ENCODE data around the gene ATAD3A.
"Not testable (repeated sequence)": the region's sequence is repeated elsewhere in the genome, so short reads cannot be mapped to it uniquely, and the experiment has no call there.

The ATAD3A gene

DNA sequence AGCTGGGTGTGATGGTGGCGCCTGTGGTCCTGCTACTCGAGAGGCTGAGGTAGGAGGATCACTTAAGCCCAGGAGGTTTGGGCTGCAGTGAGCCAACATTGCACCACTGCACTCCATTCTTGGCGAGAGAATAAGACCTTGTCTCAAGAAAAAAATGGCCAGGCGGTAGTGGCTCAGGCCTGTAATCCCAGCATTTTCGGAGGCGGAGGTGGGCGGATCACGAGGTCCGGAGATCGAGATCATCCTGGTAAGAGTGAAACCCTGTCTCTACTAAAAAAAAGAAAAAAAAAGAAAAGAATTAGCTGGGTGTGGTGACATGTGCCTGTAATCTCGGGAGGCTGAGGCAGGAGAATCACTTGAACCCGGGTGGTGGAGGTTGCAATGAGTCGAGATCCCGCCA, 29.1 kb upstream of the ATAD3A start:
- Histone ChIP-seq H3K4me3 (ENCODE audit: low read depth, low read length) (no peak overlapping the region), H3K36me3 (peaks cover 39% of the 10 kb centered on the region), H3K9me3 (ENCODE audit: severe bottlenecking) (no peaks in the 10 kb centered on the region), H3K27me3 (ENCODE audit: insufficient read depth, low read depth, severe bottlenecking) (no peaks in the 10 kb centered on the region), H3K27ac (no peak overlapping the region)
- TF ChIP-seq, protein P1, sequence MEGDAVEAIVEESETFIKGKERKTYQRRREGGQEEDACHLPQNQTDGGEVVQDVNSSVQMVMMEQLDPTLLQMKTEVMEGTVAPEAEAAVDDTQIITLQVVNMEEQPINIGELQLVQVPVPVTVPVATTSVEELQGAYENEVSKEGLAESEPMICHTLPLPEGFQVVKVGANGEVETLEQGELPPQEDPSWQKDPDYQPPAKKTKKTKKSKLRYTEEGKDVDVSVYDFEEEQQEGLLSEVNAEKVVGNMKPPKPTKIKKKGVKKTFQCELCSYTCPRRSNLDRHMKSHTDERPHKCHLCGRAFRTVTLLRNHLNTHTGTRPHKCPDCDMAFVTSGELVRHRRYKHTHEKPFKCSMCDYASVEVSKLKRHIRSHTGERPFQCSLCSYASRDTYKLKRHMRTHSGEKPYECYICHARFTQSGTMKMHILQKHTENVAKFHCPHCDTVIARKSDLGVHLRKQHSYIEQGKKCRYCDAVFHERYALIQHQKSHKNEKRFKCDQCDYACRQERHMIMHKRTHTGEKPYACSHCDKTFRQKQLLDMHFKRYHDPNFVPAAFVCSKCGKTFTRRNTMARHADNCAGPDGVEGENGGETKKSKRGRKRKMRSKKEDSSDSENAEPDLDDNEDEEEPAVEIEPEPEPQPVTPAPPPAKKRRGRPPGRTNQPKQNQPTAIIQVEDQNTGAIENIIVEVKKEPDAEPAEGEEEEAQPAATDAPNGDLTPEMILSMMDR (IDR thresholded peaks at IDR 0.05; ENCODE audit: low read depth, low read length), result no peak
- DNase-seq, result no peak

DNA sequence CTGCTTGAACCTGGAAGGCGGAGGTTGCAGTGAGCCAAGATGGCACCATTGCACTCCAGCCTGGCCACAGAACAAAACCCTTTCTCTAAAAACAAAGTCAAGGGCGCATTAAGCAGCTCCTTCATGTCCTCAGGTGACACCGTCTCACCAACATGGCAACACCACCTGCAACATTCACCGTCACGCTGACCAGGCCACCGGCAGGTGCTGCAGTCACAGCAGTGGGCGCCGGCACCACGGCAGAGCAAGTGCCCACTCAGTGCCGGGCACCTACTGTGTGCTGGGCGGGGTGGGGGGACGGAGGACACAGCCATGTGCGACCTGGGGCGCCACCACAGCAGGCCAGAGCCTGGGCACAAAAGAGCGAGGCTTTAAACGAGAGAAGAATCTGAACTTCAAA, 28.2 kb upstream of the ATAD3A start:
- no peak for DNase-seq
- Histone ChIP-seq H3K27ac (no peak overlapping the region), H3K36me3 (peaks cover 41% of the 10 kb centered on the region), H3K4me3 (ENCODE audit: low read depth, low read length) (no peak overlapping the region), H3K9me3 (ENCODE audit: severe bottlenecking) (no peaks in the 10 kb centered on the region), H3K27me3 (ENCODE audit: insufficient read depth, low read depth, severe bottlenecking) (no peaks in the 10 kb centered on the region)
- TF ChIP-seq, protein P1 (IDR thresholded peaks at IDR 0.05; ENCODE audit: low read depth, low read length), result no peak

DNA sequence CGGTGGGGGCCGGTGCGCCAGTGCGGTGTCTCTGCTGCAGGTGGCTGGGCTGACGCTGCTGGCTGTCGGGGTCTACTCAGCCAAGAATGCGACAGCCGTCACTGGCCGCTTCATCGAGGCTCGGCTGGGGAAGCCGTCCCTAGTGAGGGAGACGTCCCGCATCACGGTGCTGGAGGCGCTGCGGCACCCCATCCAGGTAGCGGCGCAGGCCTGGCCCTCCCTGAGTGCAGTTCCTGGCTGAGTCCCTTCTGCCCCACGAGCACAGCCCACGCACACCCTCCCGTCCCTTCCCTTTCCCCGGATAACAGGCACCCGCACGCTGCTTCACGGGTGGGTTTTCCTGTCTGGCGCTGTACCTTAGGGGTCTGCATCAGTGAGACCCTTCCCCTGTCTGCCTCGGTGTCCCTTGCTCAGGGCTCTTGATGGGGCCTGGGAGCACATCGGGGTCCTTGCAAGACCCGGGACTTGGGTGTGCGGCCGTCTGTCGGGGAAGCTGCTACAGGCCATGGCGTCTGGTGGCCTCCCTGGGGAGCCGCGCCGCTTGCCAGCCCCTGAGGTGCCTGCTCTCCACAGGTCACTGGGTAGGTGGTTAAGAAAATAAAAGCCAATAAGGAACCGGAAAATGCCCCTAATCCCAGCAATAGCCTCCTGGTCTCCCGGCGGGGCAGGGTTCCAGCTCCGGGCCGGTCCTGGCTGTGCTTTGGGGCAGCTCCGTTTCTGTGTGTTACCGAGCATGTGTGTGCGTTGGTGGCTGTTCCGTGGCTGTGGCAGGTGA, 26.8 kb upstream of the ATAD3A start:
- not testable (repeated sequence) for H3K27ac ChIP-seq; DNase-seq; H3K4me3 ChIP-seq (ENCODE audit: low read depth, low read length); H3K9me3 ChIP-seq (ENCODE audit: severe bottlenecking); H3K27me3 ChIP-seq (ENCODE audit: insufficient read depth, low read depth, severe bottlenecking)
- peaks cover 48% of the 10 kb centered on the region for H3K36me3 ChIP-seq

DNA sequence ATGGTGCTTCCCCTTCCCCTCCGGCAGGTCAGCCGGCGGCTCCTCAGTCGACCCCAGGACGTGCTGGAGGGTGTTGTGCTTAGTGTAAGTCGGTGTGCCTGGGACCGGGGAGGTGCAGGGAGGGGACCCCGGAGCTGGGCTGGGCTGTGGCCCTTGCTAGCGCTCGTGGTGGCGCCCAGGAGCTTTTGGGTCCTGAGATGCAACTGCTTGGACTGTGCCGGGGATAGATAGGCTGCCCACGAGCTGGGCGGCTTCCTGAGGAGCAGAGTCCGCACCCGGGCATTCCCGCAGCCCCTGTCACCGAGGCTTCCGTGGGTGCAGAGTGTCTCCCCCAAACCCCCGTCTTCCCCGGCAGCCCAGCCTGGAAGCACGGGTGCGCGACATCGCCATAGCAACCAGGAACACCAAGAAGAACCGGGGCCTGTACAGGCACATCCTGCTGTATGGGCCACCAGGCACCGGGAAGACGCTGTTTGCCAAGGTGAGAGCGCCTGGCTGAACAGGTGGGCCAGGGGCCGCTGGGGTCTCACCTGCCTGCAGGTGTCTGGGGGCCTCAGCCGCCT, 26.1 kb upstream of the ATAD3A start:
- not testable (repeated sequence) for H3K27me3 ChIP-seq (ENCODE audit: insufficient read depth, low read depth, severe bottlenecking); H3K9me3 ChIP-seq (ENCODE audit: severe bottlenecking); H3K27ac ChIP-seq; H3K4me3 ChIP-seq (ENCODE audit: low read depth, low read length); DNase-seq
- peaks cover 55% of the 10 kb centered on the region for H3K36me3 ChIP-seq

DNA sequence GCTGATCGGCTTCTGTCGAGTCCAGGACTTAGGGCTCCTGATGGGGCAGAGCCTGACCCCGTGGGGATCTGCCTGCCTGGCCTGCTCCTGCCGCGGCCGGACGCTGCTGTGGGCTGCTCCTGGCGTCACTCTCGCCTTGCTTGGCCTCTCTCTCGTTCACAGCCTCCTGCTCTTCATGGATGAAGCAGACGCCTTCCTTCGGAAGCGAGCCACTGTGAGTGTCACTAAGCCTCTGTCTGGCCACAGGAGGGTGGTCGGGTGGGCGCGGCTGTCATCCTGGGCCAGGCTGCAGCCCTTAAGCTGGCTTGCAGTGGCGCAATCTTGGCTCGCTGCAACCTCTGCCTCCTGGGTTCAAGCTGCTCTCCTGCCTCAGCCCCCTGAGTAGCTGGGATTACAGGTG, 24.3 kb upstream of the ATAD3A start:
- no peak overlapping the region for H3K4me3 ChIP-seq (ENCODE audit: low read depth, low read length)
- no peak for DNase-seq
- peaks cover 64% of the 10 kb centered on the region for H3K36me3 ChIP-seq
- H3K9me3 ChIP-seq (ENCODE audit: severe bottlenecking), result peaks cover 3% of the 10 kb centered on the region
- TF ChIP-seq, protein P1 (IDR thresholded peaks at IDR 0.05; ENCODE audit: low read depth, low read length), result no peak
- no peaks in the 10 kb centered on the region for H3K27me3 ChIP-seq (ENCODE audit: insufficient read depth, low read depth, severe bottlenecking)
- H3K27ac ChIP-seq, result no peak overlapping the region

DNA sequence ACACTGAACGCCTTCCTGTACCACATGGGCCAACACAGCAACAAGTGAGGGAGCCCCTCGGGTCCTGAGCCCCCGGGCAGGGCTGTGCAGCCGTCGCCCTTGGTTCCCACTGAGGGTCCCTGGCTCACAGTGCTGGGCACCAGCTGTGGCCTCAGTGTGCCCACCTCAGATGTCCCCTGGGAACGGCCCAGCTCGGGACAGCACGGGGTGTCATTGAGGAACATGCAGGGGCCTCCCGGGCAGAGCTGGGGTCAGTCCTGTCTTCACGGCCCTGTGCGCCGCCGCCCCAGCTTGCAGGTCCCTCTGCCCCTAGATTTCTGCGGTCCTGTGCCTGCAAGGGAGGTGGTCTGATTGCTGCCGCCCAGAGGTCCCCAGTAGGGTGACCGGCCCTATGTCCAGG, 22.7 kb upstream of the ATAD3A start:
- Histone ChIP-seq H3K4me3 (ENCODE audit: low read depth, low read length) (no peak overlapping the region), H3K27ac (no peak overlapping the region), H3K36me3 (peaks cover 57% of the 10 kb centered on the region), H3K27me3 (ENCODE audit: insufficient read depth, low read depth, severe bottlenecking) (no peaks in the 10 kb centered on the region), H3K9me3 (ENCODE audit: severe bottlenecking) (peaks cover 3% of the 10 kb centered on the region)
- no peak for DNase-seq
- TF ChIP-seq, protein P1 (IDR thresholded peaks at IDR 0.05; ENCODE audit: low read depth, low read length), result no peak

DNA sequence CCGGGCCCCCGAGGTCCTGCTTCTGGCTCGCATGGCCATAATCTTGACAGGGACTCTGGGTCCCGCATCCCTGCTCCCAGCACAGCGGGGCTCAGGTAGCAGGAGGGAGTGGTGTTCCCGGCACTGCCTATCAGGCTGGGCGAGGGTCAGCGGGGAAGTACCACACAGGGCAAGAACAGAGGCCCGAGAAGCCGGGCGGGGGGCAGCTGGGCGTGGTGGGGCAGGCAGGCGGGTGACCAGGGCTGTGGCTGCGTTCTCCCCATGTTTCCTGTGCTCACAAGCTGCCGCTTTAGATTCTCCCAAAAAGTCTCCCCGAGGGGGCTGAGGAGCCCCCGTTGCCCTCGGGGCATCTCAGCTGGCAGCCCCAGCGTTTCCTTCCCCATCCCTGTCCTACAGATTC, 22.1 kb upstream of the ATAD3A start:
- peaks cover 55% of the 10 kb centered on the region for H3K36me3 ChIP-seq

More for the DNA sequence above, 22.1 kb upstream of the ATAD3A start:
- no peaks in the 10 kb centered on the region for H3K27me3 ChIP-seq (ENCODE audit: insufficient read depth, low read depth, severe bottlenecking)
- no peak for DNase-seq
- TF ChIP-seq, protein P1 (IDR thresholded peaks at IDR 0.05; ENCODE audit: low read depth, low read length), result no peak
- H3K4me3 ChIP-seq (ENCODE audit: low read depth, low read length), result no peak overlapping the region
- no peak overlapping the region for H3K27ac ChIP-seq
- H3K9me3 ChIP-seq (ENCODE audit: severe bottlenecking), result peaks cover 3% of the 10 kb centered on the region
